Measurements from ENCODE around the gene MAPK7.

The MAPK7 gene
- long read RNA-seq, donor 1, full-length matches to known transcripts: 5 of 5 reads
- long read RNA-seq, donor 1, partial matches to known transcripts: 0 of 5 reads
- long read RNA-seq, donor 1, other reads (novel, unspliced or antisense): 0 of 5 reads
- long read RNA-seq, donor 2, full-length matches to known transcripts: 3 of 3 reads
- long read RNA-seq, donor 2, partial matches to known transcripts: 0 of 3 reads
- long read RNA-seq, donor 2, other reads (novel, unspliced or antisense): 0 of 3 reads
- long read RNA-seq, donor 3, full-length matches to known transcripts: 6 of 6 reads
- long read RNA-seq, donor 3, partial matches to known transcripts: 0 of 6 reads
- long read RNA-seq, donor 3, other reads (novel, unspliced or antisense): 0 of 6 reads
- long read RNA-seq, donor 4, full-length matches to known transcripts: 8 of 8 reads
- long read RNA-seq, donor 4, partial matches to known transcripts: 0 of 8 reads
- long read RNA-seq, donor 4, other reads (novel, unspliced or antisense): 0 of 8 reads
- long read RNA-seq, donor 5, full-length matches to known transcripts: 9 of 282 reads
- long read RNA-seq, donor 5, partial matches to known transcripts: 273 of 282 reads
- long read RNA-seq, donor 5, other reads (novel, unspliced or antisense): 0 of 282 reads
- long read RNA-seq, donor 6, full-length matches to known transcripts: 14 of 108 reads
- long read RNA-seq, donor 6, partial matches to known transcripts: 37 of 108 reads
- long read RNA-seq, donor 6, other reads (novel, unspliced or antisense): 57 of 108 reads
- long read RNA-seq, donor 7: 0 reads
- long read RNA-seq, donor 8, full-length matches to known transcripts: 8 of 217 reads
- long read RNA-seq, donor 8, partial matches to known transcripts: 201 of 217 reads
- long read RNA-seq, donor 8, other reads (novel, unspliced or antisense): 8 of 217 reads

DNA sequence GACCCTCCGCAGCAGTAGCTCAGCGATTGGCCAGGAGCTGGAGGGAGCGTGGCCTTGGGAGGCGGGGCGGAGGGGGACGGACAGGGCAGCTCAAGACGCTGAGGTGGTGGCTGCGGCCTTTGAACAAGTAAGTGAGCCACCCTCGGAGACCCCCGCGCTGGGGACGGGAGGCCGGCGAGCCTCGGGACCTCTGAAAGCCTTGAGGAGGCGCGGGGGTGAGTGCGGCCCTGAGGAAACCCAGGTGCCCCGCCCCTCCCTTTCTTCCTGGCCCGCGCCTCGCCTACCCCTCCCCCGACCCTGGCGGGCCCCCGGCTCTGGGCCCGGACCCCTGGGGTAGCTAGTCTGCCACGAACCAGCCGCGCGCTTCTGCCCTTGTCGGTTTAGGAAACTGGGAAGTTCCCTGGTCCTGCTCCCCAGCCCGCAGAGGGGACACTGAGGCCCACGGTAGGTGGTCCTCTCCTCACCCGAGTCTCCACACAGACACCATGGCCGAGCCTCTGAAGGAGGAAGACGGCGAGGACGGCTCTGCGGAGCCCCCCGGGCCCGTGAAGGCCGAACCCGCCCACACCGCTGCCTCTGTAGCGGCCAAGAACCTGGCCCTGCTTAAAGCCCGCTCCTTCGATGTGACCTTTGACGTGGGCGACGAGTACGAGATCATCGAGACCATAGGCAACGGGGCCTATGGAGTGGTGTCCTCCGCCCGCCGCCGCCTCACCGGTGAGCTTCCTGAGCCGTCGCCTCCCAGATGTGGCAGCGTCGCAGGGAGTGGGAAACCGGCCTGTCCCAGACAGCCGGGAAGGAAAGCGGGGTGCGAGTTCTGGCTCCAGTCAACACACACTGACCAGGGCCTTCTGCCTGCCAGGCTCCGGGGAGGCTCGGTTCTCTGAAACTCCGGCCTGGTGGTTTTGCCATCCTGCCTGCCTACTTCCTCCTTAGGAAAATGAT, at the start of gene MAPK7:
MAPK7 (plus strand) TSS at position 83 of the 945 bp plus-strand sequence; CDS start at position 486, 403 bp downstream.
- DNase-seq: no peak

DNA sequence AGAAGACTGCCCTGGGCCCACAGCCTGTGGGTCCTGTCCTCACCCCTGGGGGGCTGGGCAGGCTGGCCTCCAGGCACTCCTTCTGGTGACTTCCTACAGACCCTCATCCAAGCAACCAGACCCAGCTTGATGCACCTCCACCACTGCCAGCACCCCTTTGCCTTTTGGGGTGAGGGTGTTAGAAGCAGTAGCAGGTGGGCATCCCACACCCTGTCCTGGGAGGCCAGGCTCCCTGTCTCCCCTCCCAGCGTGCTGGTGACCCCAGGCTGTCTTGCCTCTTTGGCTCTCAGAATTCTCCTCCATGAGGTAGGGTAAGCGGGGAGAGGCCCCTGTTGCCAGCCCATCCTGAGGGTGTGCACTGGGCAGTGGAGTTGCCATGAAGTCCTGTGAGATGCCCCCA, 49.2 kb upstream of the MAPK7 start:
- DNase-seq: no peak

DNA sequence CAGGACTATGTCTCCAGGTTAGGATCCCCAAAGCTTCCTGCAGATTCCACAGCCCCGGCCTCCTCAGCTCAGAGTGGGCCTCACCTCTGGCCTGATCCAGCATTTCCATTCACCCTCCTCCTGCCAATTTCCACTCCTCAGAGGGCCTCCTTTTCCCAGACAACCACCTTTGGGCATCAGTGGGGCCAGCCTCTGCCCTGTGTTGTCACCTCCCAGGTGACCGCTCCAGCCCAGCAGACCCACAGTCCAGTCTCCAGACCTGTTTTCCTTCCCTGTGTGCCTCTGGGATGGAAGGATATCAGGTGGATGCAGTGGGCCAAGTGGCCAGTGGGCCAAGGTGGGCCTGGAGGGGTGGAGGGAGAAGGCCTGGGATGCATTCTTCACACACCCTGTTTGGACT, 48.5 kb upstream of the MAPK7 start:
- no peak for DNase-seq

DNA sequence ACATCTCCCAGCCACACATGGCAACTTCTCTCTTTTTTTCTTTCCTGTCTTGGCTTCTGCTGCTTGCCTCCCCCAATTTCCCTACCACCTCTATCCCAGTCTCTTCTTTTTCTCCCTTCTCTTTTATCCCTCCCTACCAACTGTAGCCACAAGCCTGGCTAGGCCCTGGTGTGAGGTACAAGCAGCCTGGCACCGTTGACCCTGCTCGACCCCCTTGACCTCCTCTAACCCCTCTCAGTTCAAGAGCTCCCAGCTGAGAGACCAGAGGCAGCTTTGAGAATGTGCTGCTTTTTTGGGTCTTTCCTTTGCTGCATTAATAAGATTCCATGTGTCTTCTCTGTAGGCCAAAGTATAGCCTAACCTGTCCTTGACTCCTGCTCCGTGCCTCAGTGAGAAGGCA, 48.0 kb upstream of the MAPK7 start:
- DNase-seq: no peak

DNA sequence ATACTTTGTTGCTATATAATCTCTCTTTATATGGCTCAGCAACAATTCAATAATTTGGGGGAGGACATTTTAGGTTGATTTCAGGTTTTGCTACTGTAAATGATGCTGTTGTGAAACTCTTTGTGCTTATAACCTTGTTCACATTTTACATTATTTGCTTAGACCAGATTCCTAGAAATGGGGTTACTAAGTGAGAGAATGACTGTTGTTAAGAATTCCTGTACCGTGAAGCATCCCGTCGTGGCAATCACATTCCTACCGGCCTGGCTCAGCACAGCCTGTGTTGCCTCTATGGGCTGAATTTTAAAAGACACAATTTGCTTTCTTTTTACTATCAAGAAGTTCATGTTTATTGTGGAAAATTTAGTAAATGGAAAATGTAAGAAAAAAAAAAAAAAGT, 47.2 kb upstream of the MAPK7 start:
- DNase-seq: no peak

DNA sequence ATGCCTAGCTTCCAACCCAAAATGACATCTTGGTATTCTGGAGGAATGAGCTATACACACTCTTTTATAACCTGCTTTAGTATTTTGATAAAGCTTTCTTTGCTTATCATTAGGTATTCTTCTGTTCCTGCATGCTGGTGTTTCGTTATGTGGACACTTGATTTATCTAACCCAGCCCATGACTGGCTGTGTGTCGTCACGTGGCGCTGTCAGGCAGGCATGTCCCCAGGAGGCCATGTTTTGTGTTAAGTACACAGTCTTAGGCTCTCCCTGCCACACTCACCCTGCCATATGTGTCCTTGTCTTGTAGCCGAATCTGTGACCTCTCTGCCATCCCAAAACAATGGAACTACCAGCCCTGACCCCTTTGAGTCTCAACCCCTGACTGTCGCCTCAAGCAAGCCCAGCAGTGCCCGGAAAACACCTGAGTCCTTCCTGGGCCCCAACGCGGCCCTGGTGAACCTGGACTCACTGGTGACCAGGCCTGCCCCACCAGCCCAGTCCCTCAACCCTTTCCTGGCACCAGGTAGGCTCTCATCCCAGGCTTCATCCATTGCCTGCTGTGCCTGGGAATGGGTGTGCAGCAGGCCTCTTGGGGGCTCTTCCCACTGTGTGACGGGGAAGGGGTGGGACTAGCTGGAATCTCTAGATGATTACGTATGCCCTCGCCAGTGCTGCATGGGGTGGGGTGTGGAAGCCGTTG, 46.6 kb upstream of the MAPK7 start:
- no peak for DNase-seq

DNA sequence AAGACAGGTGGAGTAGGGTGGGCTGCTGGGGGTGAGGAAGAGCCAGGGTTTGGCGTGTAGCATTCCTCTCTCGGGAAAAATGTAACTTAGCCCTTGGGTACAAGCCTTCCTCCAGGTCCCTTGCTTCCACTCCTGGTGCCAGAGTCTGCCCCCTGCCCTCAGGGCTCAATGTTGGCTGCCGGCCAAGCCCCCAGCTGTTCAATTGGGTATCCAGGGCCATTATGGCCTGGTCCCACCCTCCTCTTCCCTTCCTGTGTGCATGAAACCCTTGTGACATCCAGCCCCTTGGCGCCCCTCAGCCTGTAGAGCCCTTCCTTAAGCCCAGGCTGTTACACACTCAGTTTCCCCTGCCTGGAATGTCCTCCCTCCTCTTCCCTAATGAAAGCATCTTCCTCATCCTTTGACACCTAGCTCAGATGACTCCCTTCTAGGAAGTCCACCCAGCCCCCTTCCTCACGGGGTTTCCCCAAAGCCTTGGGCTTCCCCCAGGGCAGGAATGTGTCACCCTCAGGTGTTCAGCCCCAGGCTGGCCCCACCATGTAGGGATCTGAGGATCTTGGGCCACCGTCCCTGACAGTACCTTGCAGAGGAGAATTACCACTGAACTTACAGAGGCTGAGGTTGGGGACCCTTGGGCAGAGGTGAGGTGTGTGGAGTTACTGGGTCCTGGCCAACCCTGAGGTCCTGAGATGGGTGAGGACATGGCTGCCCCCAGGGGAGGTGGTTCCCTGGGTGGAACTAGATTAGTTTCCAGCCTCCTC, 45.7 kb upstream of the MAPK7 start:
- DNase-seq: no peak

DNA sequence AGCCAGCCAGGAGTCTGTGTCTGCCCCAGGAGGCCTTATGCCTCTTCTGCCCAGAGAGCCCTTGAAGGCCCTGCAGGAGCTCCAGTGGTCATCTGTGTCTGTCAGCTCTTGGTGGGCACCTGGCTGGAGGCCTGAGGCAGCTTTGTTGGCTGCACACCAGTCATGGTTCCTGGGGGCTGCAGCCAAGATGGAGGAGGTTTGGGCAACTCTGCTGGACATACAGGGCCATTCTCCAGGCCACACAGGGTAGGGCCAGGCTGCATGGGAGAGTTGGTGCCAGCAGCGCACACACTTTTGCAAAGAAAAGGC, 45.2 kb upstream of the MAPK7 start:
- DNase-seq: no peak

DNA sequence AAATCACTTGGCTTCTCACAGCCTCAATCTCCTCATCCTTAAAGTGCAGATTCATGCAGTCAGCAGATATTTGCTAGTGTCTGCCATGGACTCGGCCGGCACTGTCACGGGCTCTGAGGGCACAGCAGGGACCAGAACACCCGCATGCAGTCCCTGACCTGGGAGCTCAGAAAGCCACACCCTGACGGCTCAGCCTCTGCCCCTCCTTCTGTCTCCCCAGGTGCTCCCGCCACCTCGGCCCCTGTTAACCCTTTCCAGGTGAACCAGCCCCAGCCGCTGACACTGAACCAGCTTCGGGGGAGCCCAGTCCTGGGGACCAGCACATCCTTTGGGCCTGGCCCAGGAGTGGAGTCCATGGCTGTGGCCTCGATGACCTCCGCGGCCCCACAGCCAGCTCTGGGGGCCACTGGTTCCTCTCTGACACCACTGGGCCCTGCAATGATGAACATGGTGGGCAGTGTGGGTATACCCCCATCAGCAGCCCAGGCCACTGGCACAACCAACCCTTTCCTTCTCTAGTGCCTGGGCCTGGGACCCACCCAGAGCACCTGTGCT, 44.5 kb upstream of the MAPK7 start:
- DNase-seq: no peak

DNA sequence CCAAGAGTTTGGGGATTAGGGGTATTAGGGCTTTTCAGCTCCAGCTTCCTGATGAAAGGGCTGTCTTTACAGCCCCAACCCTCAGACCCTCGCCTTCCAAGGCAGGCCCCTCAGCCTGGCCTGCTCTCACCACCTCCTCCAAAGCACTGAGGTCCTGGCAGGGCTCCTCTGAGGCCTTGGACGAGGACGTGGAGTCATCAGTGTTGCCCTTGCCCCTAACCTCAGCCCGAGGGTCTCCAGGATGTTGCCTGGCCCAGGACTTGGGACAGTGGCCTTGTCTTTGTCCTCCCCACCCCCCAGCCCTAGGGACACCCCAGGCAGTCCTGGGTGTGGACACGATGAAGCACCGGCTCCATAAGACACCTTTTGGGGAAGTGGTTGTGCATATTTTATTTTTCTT, 44.0 kb upstream of the MAPK7 start:
- DNase-seq: no peak

DNA sequence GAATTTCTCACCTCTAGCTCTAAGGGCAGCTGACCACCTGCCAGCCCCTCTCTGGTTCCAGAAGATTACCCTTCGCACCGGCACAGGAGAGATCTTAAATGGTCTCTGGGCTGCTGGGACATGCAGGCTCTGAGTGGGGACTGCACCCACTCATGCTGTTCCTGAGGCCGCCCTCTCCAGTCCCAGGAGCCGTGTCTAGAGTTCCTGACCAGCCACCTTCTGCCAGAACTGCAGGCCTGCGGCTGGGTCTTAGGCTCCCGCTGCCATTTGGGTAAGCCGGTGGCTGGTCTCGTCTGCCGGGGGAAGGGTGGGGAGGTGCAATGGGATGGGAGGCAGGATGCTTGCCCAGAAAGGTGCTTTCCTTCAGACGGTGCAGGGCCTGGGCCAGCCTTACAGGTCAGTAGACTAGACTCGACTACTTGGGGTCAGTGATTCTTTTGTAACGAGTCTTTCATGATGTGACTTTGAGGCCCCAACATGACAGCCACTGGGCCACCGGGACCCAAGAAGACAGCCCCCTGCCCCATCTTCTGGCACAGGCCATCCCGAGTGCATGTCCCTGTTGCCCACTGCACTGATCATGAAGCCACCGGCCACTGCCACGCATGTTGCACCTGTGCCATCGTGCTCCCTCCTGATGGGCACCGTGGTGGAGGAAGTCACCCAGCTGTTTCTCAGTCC, 42.2 kb upstream of the MAPK7 start:
- DNase-seq: no peak

DNA sequence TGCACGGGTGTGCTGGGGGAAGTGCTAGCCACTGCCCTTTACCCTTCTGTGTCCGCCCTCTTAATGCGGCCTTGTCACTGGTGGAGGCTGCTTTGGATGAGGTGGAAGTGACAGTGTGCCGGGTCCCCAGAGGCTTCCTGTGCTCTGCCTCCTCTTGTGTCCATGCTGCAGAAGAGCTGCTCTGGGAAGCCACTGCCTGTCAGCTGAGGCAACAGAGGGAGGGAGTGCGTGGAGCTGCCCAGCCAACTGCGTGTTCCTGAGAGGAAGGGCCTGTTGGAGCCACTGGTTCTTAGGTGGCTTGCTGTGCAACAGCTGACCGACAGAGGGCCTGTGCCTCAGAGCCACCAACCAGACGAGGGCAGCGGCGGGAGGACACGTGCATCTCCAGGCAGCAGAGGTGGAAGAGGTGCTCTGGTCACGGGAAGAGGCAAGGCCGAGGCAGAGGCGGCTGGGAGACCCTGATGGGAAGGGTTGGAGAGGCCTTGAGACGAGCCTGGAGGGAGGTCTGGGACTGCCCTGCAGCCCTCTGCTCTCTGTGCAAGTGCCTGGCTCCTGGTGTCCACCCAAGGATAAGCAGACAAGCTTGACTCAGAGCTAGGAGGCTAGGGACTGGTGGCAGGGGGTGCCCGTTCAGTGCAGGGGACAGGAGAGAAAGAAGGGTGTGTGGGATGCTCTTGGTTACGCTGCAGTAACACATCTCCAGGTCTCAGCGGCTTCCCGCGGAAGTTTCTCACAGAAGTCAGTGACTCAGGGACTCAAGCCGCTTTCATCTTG, 41.2 kb upstream of the MAPK7 start:
- no peak for DNase-seq

DNA sequence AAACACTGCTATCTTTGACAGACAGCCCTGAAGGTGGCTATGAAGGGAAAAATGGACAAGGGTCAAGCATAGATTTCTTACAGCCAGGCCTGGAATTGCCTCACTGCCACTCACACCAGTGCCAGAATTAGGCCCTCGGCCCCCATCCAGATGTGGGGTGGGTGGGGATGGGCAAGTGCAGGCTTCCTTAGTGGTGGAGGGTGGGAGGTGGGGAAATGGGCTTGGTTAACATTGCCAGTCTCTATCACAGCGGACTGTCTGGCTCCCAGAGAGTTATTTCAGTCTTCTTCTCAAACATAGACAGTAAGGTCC, 40.6 kb upstream of the MAPK7 start:
- no peak for DNase-seq

DNA sequence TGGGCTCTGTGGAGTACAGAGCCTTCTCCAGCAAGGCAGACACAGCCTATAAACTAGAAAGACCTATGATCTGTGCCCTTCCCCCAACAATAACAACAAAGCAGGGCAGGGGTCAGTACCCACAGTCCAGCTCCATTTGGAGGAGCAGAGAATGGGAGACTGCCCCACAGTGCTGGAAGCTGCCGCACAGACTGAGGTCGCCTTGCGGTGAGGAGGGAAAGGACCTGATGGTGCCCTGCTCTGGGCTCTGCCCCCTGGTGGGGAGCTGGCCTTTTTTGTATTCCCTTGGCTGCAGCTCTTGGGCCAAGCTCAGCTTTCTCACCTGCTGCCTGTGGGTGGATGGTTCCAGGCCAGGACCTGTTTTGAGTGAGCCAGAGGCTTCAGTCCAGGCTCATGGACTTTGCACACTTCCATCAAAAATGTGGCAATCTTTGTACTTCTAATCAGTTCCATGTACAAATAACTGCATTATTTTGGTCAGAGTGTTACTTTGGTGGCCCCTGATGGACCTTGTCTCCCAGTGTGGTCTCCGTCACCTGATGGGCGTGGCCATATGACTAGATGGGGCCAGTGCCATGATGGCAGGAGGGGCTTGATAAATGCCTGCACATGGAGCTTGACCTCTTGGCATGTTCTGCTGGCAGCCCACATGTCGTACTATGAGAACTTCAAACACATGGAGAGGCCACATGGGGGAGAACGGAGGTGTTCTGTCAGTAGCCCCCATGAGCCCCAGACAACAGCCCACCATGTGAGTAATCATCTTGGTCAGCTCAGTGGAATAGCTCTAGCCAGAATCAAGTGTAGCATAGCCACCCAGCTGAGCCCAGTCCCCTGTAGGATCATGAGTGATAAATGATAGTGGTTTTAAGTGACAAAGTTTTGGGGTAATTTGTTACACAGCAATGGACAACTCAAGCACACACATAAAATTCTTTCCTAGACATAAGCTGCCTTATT, 40.0 kb upstream of the MAPK7 start:
- peak; percentile 48 for DNase-seq

DNA sequence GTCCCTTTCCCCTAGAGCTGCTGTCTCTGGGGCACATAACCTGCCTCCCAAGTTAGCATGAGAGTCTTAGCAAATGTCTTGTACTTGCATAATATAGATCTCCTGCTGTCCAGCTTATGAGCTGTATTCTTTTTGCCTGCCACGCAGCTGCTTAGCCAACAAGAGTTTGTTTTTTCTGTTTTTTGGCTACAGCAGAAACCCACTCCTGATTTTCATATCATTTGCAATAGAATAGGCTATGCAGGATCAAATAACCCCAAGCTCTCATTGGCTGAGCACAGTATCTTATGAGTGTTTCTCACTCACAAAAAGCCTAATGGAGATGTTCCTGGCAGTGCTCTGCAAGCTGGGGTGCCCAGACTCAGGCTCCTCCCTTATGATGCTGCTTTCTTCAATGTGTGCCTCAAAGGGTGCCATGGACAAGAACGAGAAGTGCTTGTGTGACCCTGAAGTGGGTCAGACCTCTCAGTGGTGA, 38.9 kb upstream of the MAPK7 start:
- no peak for DNase-seq

DNA sequence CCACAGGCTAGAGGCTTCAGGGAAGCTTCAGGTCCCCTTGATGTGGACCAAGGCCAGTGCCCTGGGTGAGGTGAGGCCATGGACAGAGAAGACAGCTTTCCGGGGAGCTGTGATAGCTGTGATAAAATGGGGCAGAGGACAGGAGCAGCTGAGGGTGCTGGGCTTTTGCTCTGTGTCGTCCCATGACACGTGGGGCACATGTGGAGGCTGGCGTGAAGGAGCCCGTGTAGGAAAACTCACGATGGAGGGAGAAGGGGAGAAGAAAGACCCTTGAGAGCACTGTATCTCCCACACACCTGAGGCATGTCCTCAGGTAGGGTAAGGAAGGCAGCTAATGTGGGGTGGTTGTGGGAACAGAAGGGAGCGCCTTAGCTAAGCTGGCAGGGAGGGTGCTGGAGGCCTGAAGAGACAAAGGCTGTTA, 37.1 kb upstream of the MAPK7 start:
- DNase-seq: no peak

DNA sequence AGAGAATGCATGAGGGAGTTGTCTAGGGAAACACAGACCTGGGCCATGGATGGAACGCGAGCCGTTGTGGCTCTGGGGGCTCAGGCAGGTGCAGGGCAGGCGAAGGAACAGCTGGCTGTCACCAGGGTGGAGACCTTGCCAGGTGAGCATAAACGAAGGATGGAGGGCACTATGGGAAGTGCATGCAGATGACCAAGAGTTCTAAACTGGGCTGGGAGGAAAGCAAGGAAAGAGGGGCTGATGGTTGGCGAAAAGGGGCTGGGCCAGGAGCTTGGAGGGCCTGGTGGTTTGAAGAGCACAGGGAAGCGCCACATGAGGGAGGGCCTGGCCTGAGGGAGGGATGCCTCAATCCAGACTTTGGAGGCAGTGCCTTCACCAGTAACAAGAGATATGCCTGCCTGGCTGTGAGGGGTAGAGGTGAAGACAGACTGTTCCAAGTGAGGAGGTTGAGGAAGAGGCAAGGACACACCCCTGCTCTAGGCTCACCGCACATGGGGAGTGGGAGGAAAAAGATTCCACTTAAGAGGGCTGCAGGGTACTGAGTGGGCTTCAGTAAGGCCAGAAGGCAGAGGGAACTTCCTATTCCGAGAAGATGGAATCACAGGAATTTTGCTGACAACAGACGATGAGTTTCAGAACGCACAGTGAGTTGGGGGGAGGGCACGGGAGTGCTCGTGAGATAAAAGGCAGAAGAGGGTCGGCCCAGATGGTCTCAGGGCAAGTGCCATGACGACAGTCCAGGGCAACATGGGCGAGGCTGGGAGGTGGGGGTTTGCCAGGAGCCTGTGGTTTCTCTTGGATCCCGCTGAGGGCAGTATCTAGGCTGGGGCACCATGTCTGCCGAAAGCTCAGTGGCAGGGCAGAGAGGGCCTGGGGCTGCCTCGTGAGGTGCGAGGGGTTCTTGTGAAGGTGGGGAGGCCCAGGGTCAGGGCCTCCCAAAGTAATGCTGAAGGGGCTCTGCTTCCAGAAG, 36.4 kb upstream of the MAPK7 start:
- peak; percentile 47 for DNase-seq
